HG03066 (cell line): ENCODE measurements around the gene PRKN.

Source experiments
- ATAC-seq: cut with Tn5 transposase; IDR thresholded peaks from one replicate; pipeline ENCODE4 v1.9.1; 2021; ENCODE audit warnings: low read depth; ENCODE audit not compliant: unreplicated experiment

PRKN gene

DNA sequence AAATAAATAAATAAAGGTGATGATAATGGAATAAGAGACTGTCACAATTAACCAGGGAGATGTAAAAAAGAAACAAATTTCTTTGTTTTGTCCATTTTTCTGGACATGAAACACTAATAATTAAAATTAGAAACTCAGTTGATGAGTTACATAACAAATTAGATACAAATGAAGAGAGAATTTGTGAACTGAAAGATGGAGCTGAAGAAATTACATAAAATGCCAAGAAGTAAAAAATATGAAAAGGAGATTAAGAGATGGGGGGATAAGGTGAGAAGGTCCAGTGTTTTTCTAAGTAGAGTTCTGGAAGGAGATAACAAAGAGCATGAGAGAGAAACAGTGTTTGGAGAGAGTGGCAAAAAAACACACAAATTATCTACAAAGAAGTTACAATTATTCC lies 1364.3 kb downstream of the PRKN start:
- ATAC-seq, result no peak

DNA sequence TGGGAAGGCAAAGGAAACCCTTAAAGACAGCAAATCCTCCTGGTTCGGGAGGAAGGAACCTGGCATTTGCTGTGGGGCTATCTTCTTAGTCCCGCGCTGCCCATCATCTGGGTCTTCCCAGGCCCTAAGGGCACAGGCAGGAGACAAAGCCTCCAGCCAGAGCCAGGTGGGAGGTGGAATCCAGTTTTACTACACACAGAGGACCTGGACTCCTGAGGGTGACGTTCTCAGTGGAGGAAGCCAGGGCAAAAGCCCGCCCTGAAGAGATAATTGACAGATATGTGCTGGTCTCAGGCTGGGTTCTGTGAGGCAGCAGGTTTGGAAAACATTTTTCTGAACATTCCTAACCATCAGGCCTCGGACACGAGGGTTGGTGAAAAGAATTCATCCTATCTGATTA lies 1365.3 kb downstream of the PRKN start:
- ATAC-seq, result no peak

DNA sequence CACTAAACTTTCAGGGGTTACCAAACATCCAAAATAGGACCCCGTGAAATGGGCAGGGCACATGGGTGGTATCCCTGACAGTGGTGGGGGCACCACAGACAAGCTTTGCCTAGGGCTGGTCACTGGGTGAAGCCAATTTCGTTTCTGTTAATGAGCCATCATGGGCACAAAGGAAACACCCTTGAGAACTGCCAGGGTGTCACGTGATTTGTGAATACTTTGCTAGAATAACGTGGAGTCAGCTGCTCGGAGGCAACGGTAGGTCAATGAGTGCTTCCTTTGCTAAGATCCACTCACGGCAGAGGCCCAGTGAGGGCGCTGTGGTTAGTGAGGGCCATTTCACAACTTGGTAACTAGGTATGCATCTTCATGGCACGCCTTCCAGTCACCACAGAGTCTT lies 1366.0 kb downstream of the PRKN start:
- no peak for ATAC-seq

DNA sequence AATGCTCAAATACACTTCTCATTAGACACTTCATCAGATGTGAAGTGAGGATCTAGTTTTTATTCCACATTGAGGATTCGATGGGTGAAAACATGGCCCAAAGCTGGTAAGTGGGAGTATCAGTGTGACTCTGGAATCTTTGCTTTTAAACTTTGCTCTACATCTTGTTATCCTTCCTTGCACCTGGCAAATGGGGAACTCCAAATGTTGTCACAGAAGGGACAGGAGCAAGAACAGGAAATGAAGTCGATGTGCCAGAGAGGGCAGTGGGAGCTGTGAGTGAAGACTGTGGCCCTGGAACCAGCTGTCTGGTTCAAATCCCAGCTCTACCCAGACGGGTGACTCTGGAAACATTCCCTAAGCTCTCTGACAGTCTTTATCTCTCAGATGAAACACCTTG lies 1367.0 kb downstream of the PRKN start:
- ATAC-seq, result no peak

DNA sequence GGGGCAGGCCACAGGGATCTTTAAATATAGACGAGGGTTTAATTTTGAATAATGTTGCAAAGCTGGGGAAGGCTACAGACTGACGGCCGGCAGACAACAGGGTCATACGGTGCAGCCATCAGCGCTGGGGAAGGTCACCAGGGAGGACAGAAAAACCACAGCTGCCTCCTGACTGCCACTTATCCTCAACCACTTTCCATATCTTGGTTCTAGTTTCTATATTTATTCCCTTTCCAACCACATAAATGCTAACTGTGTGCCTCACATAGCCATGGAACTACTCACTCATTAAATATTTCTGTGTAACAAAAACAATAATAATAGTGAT lies 1368.0 kb downstream of the PRKN start:
- no peak for ATAC-seq

DNA sequence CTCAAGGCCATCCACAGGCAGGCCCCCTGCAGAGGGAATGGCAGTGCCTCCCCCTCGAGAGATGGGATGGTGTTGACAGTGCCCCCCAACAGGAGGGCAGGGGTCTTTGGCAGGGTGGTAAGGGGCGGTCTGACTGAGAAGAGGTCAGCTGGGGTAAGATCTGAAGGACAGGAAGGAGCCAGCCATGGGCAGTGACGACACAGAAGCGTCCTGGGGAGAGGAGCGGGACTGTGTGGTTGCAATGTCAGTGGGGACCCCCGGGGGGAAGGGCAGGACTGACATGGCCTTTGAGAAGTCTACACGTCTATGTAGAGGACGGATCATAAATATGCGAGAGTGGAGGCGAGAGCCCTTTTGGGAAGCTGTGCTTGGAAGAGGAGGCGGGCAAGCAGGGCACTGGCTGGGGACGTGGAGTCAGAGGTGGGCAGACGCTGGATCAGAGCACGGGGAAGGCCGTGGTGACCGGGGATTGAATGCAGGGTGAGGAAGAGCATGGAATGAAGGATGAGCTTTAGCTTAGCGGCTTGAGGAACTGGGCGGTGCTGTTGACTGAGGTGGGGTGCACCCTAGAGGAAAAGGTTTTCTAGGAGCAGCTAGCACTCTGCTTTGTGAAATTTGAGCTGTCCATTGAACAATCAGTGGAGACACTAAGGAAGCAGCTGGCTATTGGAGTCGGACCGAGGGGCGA lies 1371.3 kb downstream of the PRKN start:
- ATAC-seq, result no peak

DNA sequence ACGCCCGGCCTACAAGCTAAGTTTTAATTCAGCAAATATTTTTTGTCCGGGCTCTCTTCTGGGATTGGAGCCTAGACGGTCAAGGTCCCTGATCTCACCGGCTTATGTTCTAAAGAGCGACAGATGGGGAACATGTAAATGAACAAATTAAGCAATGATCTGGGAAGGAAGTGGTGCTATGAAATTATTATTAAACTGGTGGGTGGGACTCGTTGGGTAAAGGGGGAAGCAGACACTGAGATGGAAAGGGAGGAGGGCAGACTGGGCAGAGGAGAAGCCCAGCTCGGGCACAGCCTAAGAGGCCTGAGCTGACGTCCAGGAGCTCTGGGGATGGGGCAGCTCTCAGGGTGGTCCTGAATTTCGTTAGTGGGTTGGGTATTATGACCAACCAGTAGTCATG lies 1371.9 kb downstream of the PRKN start:
- ATAC-seq, result no peak

DNA sequence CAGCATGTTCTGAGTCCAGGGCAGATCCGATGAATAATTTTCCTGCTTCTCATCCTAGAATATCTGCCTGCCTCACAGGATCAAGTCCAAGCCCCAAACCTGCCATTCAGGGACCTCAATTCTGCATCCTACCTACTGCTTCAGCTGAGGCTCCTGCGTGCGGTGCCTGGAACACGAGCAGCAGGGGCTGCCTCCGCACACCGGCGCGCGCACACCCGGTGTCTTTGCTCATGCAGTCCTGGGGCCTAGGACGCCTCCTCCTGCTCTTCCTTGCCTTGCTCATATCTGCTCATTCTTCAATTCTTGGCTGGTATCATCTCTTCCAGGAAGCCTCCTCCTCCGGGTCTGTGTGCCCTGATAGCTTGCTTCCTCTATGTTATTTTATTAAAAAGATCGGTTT lies 1372.6 kb downstream of the PRKN start:
- ATAC-seq, result no peak

DNA sequence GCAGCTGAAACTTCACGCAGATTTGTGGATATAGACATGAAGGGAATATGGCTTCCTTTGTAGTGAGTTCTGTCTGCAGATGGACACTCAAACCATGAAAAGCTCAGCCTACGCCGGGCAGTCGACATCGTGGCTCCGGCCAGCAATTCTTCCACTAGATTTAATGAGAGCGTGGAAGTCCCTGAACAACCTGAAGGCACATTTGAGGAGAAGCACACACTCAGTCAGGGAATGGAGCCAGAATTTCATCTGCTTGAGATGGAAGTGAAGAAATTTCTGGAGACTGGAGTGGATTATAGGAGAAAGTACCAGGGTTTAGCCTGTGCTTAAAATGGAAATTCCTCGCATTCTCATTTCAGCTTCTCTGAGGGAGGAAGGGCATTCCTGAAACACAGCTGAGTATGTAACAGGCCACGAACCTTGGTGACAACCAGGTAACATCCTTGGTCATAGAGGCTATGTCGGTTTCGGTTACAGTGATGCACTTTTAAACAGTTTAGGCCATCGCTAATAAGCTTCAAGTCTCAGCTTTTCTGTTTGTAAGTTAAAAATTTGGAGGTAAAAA lies 1373.2 kb downstream of the PRKN start:
- ATAC-seq, result no peak

DNA sequence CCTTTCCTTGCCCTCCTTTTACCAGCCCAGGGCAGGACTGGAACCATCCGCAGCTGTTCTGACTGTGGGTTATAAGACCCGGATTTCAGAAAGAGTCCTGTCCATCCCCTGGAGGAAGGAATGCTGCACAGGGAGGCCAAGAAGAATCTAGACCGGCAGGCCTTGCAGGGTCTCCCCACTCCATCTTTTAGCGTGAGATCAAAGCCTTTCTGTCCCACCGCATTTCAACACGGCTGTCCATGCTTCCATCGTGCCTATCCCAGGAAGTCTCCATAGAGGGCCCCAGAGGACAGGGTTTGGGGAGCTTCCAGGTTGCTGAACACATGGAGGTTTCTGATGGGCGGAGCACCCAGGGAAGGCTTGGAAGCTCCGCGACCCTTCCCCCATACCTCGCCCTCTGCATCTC lies 1374.4 kb downstream of the PRKN start:
- ATAC-seq, result no peak

DNA sequence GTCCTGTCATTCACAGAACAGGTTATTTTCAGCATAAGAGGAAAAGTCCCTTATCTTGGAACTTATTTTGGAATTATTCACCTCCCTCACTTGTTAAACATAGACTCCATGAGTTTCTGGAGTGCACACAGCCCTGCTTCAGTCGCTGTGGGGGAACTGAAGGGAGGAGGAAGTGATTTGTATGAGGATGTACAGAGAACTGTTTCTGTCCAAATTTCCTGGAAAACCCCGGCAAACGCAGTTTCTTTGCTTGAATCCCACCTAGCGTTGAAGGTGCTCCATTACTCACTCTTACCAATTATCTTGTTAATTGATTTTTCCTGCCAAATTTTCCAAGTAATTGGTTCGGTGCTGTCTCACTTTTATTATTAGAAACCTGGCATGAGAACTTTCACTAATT lies 1375.7 kb downstream of the PRKN start:
- no peak for ATAC-seq

DNA sequence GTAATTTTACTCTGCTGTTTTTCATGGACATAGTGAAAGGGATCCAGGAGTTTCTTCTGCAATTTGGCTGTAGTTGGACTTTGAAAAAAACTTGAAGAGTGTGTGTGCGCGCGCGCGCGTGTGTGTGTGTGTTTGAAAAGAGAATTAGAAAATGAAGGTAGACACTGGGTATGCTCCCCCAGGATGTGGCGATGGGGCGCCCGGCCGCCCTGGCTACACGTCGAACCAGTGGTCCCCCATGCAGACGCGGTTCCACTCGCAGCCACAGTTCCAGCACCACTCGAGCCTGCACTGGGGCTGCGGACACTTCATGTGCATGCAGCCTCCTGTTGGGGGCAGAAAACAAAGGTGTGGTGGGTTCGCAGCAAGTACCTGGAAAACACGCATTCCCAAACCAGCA lies 1377.7 kb downstream of the PRKN start:
- no peak for ATAC-seq

DNA sequence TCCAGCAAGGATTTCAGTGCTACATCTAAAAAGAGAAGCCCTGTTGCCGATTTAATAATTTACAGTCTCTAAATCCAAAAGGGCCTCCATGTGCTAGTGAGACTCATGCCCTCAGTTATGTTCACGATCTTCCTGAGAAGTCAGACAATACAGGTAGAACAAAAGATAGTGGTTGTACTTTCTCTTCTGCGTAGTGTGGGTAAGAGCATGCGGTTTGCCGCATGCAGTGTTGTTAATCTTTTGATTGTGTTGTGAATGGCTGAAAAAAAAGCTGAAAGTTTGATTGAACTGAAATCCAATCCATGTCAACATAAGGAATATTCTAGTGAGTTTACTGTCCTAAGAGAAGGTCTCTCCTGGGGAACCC lies 1379.0 kb downstream of the PRKN start:
- no peak for ATAC-seq

DNA sequence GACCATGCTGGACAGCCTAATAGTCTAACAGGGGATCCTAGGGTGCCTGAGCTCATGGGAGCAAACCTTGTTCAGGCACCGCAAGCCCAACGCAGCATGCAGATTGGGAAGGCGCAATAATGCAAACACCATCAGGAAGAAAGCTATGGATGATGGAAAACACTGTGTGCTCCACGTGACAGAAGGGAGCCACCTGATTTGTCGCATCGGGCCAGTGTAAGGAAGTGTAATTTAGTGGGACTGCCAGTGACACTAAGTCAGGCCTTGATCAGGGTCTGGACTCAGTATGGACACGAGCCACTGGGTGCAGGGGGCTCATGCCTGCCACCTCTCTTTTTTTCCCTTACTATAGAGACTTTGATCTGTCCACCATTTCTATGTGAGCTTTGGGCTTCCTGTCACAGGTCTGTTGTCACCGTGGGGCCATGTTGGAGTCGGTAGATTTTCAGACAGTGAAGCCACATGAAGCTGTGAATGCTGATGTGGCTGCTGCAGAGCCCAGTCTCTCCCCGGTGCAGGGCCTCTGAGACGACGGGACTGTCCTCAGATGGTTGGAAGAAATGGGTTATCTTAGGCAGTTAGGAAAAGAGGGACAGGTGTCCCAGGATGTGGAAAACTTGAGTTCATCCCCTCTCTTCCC lies 1379.5 kb downstream of the PRKN start:
- ATAC-seq, result no peak

DNA sequence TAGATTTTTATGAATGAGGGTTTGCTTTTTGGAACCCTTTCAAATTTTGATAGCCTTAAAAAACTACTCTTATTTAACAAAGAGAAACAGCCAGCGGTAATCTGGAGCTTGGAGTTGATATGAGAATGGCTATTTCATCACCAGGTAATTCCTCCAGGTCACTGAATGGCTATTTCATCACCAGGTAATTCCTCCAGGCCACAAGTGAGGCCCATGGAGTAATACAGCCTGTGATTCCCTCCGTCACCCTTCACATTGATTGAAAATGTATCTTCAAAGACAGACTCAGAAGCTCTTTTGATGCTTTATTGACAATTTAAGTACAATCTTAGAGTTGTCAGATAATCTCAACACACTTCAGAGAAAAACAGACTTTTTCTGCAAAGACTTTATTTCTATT lies 1380.4 kb downstream of the PRKN start:
- ATAC-seq, result no peak

DNA sequence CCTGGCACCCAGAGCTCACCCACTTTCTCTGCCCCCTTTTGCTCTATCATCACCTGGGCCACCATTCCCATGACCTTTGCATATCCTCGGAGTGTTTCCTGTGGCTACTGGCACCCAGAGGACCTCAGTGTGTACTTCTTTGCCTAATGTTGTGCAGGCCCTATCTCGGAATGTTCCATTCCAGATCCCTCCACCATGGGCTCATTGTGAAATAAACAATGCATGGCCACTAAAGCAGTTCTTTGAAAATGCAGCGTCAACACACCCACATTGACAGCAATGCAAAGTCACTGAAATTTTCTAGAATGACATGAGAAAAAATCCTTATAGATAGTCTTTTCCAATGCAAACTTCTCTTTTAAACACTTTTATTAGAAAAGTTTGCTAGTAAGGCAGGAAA lies 1380.8 kb downstream of the PRKN start:
- ATAC-seq, result no peak

DNA sequence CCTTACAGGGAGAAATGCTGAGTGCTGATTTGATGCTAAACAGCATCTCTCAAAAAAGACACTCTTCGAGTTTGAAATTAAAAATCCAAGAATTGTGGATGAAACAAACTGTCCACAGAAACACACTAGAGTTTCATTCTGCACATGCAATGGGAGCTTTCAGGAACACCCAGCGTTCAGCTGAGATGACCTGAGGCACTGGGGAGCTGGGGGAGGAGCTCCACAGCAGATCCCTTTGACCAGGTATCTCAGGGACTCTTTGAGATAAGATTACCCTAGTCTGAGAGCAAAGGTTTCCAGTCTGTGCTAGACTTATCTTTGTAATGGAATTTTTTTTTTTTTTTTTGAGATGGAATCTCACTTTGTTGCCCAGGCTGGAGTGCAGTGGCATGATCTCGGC lies 1382.9 kb downstream of the PRKN start:
- no peak for ATAC-seq

DNA sequence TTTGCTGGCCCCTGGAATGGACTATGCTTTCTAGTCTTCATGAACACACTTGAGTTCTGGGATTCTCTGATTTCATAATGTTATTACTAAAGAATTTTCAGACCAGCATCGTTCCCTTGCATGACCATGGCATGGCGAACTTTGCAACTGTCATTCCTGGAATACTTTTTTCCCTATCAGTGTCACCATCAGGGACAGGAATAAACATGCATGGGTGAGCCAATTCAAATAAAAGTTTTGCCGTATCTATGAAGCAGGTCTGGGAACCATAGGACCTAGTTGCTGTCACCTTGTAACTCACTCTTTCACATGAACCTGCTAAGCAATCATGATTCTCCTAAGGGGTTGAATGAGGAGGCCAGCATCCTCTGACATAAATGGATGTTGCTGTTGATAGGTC lies 1385.5 kb downstream of the PRKN start:
- ATAC-seq, result no peak

DNA sequence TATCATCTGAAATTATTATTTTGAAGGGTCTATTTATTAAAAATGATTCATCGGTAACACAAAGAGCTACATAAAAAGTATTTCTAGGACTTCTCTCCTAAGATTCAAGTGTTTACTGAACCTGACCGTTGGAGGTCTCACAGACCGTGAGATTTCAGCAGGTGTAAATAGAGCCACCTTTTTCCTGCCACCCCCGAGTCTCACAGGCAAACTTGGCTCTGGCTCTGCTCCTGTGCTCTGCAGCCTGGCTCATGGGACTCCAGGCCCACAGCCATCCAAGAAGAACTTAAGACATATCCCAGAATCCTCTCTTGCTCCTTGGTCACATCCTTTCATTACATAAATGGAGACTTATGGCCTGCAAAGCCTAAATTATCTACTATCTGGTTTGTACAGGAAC lies 1385.9 kb downstream of the PRKN start:
- no peak for ATAC-seq

DNA sequence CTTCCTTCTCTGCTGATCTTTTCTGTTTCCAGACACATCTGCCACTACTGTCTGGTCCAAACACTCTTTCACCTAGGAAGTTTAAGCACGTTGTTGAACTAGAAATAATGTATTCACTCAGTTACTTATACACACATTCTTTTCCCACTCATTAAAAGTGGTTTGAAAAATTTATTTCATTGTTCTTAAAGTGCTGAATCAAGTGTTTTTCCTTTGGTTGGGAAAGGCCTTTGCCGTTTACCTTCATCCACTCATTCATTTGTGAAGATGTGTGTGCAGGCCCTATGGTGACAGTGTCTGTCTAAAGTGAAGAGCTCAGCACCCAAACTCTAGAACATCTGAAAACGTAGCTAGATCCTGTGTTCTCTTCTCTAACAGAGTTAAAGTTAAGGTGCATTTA lies 1389.6 kb downstream of the PRKN start:
- ATAC-seq, result no peak

DNA sequence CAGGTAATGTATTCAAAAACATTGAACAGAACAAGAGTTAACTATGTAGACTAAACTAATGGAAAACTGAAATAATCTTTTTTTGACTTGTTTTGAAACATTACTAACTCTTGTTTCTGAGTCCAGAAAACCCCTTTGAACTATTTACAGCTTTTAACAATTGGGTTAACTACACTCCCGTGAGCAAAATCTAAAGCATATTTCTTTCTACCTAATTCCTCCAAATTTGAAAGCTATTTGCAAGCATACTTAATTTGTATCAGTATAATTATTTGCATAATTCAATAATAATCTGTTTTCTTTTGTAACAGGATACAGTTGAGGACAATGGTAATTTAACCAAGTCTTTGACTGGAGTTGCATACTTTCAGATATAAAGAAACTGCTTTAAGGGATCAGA lies 1391.1 kb downstream of the PRKN start:
- no peak for ATAC-seq

DNA sequence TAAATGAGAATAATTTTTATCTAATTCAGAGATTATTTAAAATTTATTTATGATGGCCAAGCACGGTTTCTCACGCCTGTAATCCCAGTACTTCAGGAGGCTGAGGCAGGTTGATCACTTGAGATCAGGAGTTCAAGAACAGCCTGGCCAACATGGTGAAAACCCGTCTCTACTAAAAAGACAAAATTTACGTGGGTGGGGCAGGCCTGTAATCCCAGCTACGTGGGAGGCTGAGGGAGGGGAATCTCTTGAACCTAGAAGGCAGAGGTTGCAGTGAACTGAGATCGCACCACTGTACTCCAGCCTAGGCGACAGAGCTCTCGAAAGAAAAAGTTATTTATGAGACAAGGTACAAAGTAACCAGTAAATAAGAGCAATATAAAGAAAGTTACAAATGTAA lies 1394.2 kb downstream of the PRKN start:
- ATAC-seq, result no peak
